ENCODE data around the gene MT1A.

The MT1A gene

GRCh38 chr16:56637814-56638750 lies at the start of gene MT1A:
Gene MT1A (plus strand): TSS chr16:56638666. CDS start chr16:56638739, 73 bp downstream.
- no peak for DNase-seq

- DNase-seq = no peak
Observed at GRCh38 chr16:56588781-56589140, 49.7 kb upstream of the MT1A start.

DNA sequence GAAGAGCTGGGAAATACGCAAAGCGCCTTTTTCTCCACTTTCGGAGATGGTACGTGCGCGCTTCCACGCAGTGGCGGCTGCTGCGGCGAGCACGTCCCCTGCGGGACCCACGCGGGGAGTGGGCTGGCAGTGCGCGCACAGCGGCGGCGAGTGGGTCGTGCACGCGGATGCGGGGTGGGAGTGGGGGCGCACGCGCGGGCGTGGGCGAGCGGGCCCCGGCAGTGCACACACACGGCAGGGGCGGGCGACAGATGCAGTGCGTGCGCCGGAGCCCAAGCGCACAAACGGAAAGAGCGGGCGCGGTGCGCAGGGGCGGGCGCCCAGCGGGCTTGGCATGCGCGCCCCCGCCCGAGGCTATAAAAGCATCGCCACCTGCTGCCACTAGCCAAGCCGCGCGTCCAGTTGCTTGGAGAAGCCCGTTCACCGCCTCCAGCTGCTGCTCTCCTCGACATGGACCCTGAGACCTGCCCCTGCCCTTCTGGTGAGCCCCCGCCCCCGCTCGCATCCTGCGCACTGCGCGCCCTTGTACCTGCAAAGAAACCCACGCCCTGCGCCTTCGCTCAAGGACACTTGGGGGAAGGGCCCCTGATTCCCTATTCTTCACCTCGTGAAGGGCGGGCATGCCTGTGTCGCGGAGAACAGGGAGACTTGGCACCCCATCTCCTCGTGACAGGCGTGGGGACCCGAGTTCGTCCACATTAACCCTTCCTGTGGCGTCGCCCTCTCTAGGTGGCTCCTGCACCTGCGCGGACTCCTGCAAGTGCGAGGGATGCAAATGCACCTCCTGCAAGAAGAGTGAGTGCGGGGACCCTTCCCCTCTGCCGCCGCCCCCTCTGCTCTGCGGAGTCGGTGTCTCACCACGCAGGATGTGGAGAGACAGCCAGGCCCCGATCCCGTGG lies 49.1 kb upstream of the MT1A start, which contains the start of gene MT3:
Gene MT3 (plus strand): TSS at position 388 of the 899 bp plus-strand sequence. CDS start 63 bp downstream, at position 451.
- DNase-seq = no peak

GRCh38 chr16:56591377-56592060 lies 46.9 kb upstream of the MT1A start:
- DNase-seq = no peak

DNA sequence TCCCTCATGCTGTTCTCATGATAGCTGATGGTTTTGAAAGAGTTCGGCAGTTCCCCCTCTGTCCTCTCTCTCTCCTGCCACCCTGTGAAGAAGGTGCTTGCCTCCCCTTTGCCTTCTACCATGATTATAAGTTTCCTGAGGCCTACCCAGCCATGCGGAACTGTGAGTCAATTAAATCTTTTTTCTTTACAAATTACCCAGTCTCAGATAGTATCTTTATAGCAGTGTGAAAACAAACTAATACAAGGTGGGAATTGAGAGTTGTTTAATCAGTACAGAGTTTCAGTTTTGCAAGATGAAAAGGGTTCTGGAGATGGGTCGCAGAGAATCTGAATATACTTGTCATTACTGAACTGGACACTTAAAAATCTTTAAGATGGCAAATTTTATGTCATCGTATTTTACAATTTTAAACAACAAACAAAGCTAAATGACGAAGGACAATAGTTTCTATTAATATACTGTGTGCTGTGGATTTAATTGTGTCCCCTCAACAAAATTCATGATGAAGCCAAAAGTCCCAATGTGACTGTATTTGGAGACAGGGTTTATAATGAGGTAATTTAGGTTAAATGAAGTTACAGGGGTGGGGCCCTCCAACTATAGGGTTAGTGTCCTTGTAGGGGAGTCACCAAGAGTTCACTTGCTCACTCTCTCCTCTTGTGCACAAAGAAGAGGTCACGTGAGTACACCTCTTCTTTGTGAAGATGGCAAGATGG lies 44.7 kb upstream of the MT1A start:
- no peak for DNase-seq

- no peak for DNase-seq
Observed at GRCh38 chr16:56594292-56594619, 44.2 kb upstream of the MT1A start.

DNA sequence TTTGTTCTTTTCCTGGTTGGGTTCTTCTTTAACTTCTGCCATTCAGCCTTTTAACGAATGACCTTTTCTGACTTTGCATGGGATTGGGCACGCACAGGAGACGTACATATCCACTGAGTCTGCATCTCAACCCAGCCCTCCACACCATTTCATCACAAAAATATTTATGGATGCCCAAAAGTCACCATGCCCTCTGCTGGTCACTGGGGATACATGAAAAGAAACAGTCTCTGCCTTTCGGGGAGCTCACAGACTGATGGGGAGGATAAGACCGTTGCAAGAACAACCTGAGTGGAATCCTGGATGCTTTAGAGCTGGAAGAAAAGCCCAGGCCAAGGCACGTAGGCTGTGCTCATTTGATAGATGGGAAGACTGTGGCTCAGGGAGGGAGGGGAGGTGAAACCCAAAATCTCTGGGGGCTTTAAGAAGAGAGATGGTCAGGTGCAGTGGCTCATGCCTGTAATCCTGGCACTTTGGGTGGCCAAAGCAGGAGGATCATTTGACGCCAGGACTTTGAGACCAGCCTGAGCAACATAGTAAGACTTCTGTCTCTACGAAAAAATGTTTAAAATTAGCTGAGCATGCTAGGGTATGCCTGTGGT lies 38.0 kb upstream of the MT1A start:
- DNase-seq = no peak

DNA sequence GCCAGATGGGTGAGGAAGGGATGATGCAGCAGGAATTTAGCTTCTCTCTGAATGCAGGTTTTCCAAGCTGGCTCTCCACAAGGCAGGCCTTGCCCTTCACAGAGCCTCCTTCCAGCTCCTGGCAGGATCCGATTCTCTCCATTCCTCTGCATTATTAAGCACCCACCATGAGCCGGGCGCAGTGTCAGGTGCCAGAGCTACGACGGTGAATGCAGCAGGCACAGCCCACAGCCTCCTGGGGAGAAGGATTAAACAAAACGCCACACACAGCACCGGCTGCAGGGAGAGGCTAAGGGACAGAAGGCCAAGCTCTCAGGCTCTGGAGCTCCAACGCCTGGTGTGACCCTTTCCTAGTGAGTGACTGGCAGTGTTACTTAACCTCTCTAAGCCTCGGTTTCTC lies 37.1 kb upstream of the MT1A start:
- DNase-seq = no peak

DNA sequence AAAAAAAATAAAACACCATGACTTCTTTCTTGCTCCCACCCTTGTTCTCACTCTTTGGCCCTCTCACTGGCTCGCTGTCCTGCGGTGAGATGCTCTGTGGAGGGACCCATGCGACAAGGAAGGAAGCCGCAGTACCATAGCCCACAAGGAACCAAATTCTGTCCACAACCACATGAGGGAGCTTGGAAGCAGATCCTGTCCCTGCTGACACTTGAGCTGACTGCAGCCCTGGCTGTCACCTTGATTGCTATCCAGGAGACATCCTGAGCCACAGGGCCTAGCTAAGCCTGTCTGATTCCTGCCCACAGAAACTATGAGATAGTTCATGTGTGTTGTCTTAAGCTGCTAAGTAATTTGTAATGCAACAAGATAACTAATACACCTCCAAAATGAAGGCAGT lies 34.9 kb upstream of the MT1A start:
- no peak for DNase-seq

DNA sequence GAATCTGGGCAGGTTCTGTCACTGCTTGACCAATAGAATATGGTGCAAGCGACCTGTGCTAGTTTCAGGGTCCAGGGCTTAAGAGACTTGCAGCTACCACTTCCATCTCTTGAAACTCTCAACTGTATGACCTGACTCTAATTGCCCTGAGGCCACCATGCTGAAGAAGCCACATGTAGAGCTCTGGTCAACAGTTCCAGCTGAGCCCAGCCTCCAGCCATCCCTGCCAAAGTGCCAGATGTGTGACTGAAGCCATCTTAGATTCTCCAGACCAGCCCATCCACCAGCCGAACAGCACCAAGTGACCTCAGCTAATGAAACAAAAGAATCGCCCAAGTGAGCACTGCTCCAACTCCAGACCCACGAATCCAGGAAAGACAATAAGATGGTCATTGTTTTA lies 33.5 kb upstream of the MT1A start:
- no peak for DNase-seq

- no peak for DNase-seq
Observed at GRCh38 chr16:56605475-56605874, 33.0 kb upstream of the MT1A start.

DNA sequence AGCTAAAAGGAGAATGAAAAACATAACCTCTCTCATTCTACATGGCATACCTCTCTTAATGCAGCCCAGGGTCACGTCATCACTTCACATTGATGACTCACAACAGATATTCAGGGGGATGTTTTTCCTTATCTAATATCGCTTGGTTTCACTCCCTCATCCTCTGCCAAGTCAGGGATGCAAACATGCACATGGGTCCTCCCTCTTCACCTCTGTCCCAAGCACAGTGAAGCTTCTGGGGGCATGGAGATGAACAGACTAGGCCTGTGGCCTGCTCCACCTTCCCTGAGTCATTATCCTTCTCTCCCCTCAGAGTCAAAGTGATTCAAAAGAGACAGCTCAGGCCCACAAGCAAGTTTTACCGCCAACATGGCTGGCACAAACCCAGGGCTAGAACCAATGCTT lies 32.4 kb upstream of the MT1A start:
- DNase-seq = no peak

GRCh38 chr16:56606476-56607108 lies 31.9 kb upstream of the MT1A start:
- DNase-seq = no peak

- no peak for DNase-seq
Observed at GRCh38 chr16:56607109-56607618, 31.3 kb upstream of the MT1A start.

GRCh38 chr16:56607675-56608042 lies 30.8 kb upstream of the MT1A start:
- no peak for DNase-seq

GRCh38 chr16:56608043-56608875 lies 30.2 kb upstream of the MT1A start, which contains the start of gene MT2A:
Gene MT2A (plus strand): TSS chr16:56608584. CDS start chr16:56608656, 72 bp downstream.
- peak; percentile 84 to 87 for DNase-seq

GRCh38 chr16:56608876-56609462 lies 29.5 kb upstream of the MT1A start:
- DNase-seq = no peak

GRCh38 chr16:56609463-56609921 lies 29.0 kb upstream of the MT1A start:
- DNase-seq = peak; percentile 69 to 75

DNA sequence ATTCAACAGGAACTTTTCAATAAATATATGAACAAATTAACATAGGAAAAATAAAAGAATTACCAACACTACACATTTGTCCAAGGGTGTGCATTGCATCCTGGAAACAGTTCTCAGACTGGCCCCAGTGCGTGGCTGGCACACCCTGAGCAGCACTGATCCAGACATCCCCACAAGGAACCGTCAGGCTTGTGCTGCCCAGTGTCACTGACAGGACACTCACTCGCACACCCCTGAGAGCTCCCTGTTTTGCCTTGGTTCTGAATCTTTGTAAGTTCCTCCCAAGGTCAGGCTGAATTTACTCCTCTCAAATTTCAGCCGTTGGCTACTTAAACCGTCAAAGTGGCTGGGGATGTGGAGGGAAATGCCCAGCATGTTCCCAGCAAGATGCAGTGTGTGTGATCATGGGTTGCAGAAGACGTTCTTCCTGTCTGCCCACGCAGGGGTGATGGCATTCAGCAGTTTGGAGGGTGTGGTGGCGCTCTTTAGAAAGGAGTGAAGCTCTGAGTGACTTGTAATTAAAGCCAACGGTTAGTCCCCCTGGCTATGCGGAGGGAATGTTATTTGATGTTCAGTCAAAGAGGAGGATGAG lies 28.4 kb upstream of the MT1A start:
- peak; percentile 59 to 69 for DNase-seq
